ENCODE data around the gene ATP6V1B1.

ATP6V1B1 gene

DNA sequence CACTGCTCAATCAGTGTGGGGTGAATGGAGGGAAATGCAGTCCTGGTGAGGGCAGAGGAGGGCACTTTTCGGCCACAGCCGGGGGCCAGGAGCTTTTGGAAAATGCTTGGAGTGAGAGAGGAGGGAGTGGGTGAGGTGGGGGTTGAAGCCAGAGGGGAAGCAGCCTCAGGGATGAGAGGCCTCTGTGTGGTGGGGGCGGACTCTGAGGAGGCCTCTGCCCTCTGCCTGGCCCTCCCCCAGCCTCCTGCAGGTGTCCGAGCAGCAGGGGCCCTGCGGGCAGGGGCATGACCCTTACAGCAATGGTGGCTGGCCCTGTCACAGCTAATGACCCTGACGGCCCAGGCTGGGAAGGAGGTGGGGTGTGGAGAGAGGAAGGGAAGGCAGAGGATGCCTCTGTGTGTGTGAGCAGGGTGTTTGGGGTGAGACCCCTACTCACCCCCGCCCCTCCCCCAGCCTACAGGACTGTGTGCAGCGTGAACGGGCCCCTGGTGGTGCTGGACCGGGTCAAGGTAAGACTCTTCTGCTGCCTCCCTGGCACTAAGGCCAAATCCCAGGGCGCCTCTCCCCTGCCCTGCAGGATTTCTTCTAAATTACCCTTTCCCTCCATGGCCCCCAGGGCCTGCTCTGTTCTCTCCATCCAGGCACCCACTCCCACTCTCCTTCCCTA is 7.6 kb downstream of the ATP6V1B1 start:
- no peak for DNase-seq (ENCODE audit: low read depth in 4 of 4, low spot score in 1 of 4)

DNA sequence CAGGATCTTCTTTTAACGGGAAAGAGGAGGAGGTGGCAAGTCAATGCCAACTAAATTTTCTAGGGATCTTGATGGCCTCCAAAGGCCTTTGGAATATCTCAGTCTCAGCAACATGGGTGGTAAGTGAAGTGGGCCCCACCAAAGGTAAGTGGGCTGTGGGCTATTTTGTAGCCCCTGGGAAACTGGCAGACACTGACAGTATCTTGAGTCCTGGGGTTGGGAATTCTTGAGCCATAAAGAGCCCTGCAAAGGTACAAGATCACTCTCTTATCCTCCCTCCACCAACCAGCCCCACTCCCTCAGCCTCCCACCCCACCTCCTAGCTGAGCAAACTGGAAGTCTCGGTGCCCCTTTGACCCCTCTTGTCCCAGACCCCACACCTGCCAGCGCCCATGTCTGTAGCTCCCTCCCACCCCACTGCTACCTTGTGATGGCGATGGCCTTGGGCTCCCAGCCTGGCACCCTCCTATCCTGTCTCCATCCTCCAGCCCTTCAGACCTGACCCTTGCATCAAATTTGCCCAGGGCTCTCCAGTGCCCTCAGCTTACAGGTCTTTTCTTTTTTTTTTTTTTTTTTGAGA is 8.5 kb downstream of the ATP6V1B1 start:
- DNase-seq (ENCODE audit: low read depth in 4 of 4, low spot score in 1 of 4), result no peak

DNA sequence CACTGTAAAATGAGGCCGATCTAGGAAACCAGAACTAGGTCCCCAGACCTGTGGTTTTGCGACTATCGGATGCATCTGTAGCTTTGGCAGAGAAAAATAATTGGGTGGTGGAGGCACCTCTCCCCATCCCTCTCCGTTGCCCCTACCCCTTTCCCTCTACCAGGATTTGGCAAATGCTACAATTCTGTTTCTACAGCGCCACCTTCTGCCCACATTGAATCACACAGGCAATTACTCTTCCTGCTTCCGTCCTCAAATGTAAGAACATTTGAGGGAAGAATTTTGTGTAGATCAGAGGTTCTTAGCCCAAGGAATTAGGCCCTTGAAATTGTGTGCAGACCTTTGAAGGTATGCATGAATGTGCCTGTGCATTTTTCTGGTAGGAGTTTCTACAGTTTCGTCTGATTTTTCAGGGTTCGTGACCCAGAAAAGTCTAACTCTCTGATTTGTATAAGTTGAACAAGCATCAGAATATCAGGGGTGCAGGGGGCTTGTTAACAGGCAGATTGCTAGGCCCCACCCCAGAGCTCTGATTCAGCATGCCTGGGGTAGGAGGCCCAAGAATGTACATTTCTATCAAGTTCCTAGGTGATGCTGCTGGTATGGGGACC is 11.2 kb downstream of the ATP6V1B1 start:
- peak in 3 of 4 experiments; percentile 15 to 33 (median 29) for DNase-seq (ENCODE audit: low read depth in 4 of 4, low spot score in 1 of 4)

- DNase-seq (ENCODE audit: low read depth in 4 of 4, low spot score in 1 of 4), result no peak
Observed at GRCh38 chr2:70947556-70948184, 12.0 kb downstream of the ATP6V1B1 start.

DNA sequence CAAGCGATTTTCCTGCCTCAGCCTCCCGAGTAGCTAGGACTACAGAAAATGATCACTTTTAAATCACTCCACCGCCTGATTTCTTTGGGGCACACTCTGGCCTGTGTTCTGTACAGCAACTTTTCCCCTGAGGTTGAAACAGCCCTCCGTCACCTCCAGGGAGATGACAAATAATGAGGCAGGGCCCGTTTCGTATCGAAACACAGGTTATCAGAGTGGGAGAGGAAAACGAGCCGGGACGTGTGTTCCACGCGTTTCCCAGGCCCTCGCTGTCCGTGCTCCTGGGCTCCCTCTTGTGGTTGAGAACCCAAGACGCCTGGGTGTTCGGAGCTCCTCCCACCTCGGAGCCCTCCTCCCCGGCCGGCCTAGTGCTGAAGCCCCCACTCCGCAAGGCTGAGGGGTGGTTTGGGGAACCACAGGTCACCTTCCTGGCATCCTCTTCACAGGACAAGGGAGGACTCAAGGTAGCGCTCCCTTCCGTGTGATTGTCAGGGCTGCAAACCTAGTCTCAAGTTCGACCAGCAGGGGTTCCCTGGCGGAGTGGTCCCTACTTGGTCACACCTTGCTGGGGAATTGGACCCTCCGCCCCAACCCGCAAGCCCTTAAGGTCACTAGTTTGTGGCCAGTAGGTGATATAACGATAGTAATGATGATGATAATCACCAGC is 12.8 kb downstream of the ATP6V1B1 start:
- DNase-seq (ENCODE audit: low read depth in 4 of 4, low spot score in 1 of 4), result peak; percentile 56 to 74 (median 71)

DNA sequence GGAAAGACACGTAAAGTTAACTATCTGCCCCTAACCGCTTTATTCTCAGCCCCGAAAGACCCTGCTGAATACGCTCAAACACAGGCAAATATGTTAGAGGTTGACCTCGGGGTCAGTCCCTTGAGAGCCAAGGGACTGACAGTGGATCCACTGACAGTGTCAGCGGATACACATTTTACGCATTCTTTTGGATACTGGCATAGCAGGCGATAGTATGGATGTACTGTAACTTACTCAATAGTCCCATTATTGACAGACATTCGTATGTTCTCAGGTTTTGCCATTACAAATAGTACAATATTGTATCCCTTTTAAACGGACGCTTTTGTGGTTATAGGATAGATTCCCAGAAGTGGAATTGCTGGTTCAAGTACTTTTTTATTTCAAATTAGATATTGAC is 13.4 kb downstream of the ATP6V1B1 start:
- no peak for DNase-seq (ENCODE audit: low read depth in 4 of 4, low spot score in 1 of 4)

GRCh38 chr2:70954886-70955285 is 19.2 kb downstream of the ATP6V1B1 start:
- no peak for DNase-seq (ENCODE audit: low read depth in 4 of 4, low spot score in 1 of 4)

DNA sequence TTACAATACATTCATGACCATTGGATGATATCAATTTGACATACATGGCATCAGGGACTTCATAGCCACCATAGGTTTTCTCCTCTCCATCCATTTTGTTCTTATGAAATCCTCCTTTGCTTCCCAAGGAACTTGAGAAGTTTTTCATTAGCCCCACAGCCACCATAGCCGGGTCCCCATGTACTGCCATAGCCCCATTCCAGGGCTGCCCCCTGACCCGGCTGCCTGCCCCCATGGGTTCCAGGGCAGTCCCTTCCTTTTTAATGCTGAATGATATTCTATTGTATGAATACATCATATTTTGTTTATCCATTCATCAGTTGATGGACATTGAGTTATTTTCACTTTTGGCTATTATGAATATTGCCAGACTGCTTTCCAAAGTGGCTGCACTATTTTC is 20.4 kb downstream of the ATP6V1B1 start:
- DNase-seq (ENCODE audit: low read depth in 4 of 4, low spot score in 1 of 4), result no peak

DNA sequence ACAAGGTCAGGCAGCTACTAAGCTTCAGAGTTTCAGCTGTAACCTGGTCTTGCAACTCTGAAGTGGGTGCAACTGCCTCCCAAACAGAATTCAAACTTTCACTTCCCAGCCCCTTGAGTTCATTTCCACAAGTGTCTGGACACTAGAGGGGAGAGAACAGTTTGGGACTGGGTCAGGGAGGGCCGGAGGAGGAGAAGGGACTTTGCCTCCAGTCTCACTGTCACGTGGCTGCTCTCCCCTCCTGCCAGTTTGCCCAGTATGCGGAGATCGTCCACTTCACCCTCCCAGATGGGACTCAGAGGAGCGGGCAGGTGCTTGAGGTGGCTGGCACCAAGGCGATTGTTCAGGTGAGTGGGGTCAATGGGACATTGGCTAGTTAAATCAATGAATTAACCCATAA is 22.1 kb downstream of the ATP6V1B1 start:
- DNase-seq (ENCODE audit: low read depth in 4 of 4, low spot score in 1 of 4), result no peak

GRCh38 chr2:70958759-70959158 is 23.1 kb downstream of the ATP6V1B1 start:
- DNase-seq (ENCODE audit: low read depth in 4 of 4, low spot score in 1 of 4), result no peak

DNA sequence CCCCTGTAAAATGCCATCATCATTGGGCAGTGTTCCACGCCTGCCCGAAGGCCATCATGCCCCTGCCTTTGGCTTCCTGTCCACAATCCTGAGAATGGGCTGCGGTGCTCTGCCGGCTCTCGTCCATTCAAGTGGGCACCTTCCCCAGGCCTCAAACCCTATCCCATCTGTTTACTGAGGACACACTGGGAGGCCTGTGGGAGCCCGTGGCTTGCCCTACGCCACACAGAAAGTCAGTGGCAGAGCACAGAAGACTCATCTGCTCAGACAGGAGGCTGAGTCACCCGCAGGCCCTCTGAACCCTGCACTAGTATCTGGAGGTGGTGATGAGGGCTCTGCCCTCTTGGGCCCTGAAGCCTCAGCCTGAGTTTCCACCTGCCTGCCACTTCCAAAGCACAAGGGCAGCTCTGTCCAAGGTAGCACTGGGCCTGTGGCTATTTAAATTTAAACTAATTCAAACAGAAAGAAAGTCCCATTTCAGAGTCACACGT is 23.6 kb downstream of the ATP6V1B1 start:
- no peak for DNase-seq (ENCODE audit: low read depth in 4 of 4, low spot score in 1 of 4)

GRCh38 chr2:70959851-70960832 is 24.4 kb downstream of the ATP6V1B1 start:
- no peak for DNase-seq (ENCODE audit: low read depth in 4 of 4, low spot score in 1 of 4)

DNA sequence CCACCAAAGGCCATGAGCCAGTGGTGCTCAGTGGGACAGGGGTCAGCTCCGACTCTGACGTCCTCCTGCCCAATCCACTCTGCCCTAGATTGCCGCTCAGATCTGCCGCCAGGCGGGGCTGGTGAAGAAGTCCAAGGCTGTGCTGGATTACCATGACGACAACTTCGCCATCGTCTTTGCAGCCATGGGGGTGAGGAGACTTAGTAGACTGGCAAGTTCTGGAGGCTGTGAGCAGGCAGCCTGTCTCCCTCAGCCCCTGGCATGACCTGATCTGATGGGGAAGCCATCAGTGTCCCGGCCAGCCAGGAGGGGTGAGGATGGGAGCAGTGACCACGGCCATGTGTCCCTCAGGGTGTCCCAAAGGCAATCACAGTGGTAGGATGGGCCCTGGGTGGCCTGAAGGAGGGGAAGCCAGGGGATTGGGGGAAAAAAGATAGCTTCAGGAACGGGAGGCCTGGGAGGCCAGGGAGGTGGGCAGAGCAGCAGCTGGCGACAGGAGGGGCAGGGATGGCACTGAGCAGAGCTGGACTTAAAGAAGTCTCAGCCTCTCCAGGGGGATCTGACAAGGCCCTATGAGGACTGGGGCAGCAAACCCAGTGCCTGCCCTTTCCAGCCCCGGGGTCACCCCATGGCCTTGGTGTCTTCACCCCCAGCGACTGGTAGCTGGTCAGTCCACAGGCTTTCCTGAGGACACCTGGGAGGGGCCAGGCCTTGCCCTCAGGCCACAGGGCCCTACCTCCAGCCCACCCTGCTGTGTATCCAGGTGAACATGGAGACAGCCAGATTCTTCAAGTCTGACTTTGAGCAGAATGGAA is 25.3 kb downstream of the ATP6V1B1 start:
- DNase-seq (ENCODE audit: low read depth in 4 of 4, low spot score in 1 of 4), result no peak

DNA sequence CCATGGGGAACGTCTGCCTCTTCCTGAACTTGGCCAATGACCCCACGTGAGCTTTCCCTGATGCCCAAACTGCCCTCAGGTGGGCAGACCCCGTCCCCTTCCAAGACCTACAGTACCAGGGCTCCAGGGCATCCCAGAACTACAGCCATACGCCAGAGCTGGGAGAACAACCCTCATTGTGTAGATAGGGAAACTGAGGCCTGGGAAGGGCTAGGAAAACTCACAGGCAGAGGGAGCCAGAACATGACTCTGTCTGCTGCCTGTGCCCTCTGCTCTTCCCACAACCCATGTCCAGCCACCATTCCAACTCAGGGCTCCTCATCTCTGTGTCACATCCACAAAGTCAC is 25.9 kb downstream of the ATP6V1B1 start:
- DNase-seq (ENCODE audit: low read depth in 4 of 4, low spot score in 1 of 4), result no peak

- DNase-seq (ENCODE audit: low read depth in 4 of 4, low spot score in 1 of 4), result no peak
Observed at GRCh38 chr2:70962211-70962884, 26.6 kb downstream of the ATP6V1B1 start.

DNA sequence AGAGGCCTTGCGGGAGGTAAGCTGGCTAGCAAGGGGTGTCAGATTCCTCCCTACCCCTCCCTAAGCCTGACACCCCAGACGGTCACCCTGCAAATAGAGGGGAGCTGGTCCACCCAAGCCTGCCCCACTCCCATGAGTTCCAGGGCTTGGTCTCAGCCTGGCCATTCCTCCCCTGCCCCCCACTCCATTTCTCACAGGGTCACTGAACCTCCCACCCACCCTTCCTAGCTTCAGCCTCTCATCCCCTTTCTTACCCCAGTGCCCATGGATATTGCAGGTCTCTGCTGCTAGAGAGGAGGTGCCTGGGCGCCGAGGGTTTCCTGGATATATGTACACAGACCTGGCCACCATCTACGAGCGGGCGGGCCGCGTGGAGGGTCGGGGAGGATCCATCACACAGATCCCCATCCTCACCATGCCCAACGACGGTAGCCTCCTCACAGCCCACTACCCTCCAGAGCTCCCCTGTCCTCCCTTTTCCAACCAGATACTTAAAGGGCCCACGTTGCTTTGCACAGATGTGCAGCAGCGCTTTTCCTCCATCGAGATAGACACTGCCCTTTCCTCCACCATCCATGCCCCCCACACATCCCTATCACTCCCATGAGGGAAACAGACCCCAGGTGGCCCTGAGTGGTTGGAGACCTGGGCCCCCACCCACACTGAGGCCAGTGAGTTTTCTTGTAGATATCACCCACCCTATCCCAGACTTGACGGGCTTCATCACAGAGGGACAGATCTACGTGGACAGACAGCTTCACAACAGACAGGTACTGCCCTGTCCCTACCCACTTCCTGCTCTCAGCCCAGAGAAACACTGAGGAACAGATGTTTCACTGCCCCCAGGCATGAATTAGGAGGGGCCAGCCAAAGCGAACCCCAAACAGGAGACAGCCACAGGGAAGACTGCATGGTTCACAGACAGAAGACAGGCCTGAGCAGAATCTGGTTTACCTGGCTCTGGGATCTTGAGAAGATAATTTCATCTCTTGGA is 27.5 kb downstream of the ATP6V1B1 start:
- DNase-seq (ENCODE audit: low read depth in 4 of 4, low spot score in 1 of 4), result no peak

DNA sequence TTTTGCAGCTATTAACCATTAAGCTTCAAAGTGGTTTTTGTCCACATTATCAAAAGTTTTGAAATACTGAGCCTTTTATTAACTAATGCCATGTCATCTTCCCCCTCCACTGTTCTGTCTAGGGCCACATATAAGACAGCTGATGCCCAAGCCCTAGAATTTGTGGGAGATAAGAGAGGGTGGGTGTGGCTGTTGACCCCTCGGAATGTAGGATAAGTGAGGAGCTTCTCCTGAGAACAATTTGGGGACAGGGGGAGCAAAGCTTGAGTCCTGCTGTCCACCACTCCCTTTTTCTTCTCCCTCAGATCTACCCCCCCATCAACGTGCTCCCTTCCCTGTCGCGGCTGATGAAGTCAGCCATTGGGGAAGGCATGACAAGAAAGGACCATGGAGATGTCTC is 28.4 kb downstream of the ATP6V1B1 start:
- no peak for DNase-seq (ENCODE audit: low read depth in 4 of 4, low spot score in 1 of 4)
